GM19238 (cell line): Measurements from ENCODE around the gene CCDC106.

Experiments used
- DNase-seq: peaks from one replicate; pipeline ENCODE4 v3.0.0; 2011; ENCODE audit warnings: low spot score; ENCODE audit not compliant: insufficient read length

Gene CCDC106

DNA sequence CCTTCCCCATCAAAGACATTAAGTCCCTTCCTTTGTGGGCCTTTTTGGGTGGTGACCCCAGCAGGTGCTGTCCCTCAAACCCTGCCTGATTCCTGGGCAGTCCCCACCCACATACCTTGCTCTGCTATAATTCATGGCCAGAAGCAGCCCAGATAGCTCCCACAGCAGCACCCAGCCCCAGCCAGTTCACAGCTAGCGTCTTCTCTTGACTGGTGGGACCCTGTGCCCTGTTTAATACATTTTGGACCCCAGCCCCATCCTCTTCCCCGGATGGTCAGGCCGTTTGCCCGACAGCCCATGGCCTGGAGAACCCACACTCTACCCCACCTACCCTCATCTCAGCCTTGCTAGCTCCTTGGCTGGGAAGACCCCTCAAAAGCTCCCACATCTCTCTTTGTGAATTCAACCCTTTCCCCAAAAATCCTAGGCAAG is 2.1 kb downstream of the CCDC106 start:
- no peak for DNase-seq

DNA sequence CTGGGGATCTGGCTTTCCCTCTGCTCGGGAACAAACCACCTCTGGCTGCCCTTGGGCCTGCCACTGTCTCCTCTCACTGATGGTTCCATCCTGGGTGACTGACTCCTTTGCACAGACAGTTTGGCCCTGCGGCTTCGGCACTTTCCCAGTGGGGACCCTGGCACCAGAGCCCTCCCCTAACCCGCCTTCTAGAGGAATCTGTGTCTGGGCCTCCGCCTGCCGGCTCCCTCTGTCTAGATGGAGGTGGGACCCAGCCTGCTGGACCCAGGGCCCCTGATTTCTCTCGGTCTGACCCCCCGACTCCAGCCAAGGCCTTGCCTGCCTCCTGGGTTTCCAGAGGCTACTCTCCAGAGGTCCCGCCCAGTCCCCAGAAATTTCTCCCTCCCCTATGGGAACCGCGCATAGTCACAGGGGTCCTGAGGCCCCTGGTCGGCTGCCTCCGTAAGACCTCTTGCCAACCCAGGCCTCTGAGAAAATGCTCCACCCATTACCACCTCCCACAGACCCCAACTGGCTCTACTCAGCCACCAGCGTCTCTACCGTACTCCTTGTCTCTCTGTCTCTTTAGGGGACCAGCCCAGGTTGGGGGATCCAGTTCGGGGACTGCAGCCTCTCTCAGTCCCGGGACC is 2.7 kb downstream of the CCDC106 start:
- DNase-seq, result no peak

DNA sequence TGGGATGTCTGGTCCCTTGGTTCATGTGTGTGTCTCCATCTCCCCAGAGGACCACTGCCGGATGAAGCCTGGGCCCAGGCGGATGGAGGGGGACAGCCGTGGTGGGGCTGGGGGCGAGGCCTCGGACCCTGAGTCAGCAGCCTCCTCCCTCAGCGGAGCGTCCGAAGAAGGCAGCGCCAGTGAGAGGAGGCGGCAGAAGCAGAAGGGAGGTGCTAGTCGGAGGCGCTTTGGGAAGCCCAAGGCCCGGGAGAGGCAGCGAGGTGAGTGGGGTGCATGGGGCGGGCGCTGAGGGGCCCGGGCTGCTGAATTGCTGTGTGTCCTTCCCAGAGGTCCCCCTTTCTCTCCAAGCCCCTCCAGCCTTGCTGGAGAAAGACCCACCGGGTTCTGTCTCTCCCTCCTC is 3.2 kb downstream of the CCDC106 start:
- DNase-seq, result no peak

DNA sequence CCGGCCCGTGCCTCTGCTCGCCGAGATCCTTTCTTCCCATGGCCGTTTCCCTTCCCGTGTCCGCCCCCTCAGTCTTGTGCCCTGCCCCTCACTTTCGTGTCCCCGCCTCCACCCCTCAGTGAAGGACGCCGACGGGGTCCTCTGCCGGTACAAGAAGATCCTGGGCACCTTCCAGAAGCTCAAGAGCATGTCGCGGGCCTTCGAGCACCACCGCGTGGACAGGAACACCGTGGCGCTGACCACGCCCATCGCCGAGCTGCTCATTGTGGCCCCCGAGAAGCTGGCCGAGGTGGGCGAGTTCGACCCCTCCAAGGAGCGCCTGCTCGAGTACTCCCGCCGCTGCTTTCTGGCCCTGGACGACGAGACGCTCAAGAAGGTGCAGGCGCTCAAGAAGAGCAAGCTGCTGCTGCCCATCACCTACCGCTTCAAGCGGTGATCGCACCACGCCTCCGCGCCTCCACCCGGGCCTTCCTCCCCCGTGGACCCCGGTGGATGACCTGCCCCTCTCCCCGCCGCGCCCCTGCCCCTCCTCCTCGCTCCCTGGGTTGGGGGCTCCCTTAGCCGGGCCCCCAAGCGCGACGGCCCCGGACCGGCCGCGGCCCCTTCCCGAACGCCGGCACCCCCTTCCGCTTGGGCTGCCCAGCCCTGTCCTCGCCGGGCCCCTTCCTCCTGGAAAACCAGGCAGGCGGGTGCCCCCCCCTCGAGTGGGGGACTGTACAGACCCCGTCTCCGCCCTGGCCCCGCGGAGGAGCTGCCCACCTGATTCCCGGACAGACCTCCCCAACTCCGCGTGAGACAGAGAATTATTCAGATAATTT is 4.5 kb downstream of the CCDC106 start:
- no peak for DNase-seq

GRCh38 chr19:55653651-55654322 is 5.8 kb downstream of the CCDC106 start:
- DNase-seq, result peak; percentile 98

- DNase-seq, result peak; percentile 86
Observed at GRCh38 chr19:55654323-55654867, 6.4 kb downstream of the CCDC106 start.

- DNase-seq, result peak; percentile 79
Observed at GRCh38 chr19:55654868-55655647, 7.0 kb downstream of the CCDC106 start, which contains the start of gene U2AF2. Gene U2AF2, plus strand, starts transcription at chr19:55655035. Its CDS starts 70 bp downstream, at chr19:55655105.

- DNase-seq, result no peak
Observed at GRCh38 chr19:55655648-55656040, 7.6 kb downstream of the CCDC106 start.

DNA sequence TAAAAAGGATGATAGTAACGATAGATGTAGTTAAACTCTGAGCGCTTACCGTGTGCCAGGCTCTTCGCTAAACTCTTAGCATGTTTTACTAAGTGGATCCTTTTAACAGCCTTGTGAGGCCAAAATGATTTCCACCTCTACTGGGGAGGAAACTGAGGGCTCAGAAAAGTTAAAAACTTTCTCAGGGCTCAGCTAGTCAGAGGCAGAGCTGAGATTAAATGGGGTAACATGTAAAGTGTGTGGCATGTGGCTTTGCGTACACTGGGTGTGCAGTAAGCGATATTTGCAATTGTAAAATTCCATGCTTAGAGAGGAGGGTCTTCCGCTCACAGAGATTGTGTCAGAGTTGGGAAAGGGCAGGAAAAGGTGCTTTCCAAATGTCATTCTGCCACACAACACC is 8.5 kb downstream of the CCDC106 start:
- no peak for DNase-seq

DNA sequence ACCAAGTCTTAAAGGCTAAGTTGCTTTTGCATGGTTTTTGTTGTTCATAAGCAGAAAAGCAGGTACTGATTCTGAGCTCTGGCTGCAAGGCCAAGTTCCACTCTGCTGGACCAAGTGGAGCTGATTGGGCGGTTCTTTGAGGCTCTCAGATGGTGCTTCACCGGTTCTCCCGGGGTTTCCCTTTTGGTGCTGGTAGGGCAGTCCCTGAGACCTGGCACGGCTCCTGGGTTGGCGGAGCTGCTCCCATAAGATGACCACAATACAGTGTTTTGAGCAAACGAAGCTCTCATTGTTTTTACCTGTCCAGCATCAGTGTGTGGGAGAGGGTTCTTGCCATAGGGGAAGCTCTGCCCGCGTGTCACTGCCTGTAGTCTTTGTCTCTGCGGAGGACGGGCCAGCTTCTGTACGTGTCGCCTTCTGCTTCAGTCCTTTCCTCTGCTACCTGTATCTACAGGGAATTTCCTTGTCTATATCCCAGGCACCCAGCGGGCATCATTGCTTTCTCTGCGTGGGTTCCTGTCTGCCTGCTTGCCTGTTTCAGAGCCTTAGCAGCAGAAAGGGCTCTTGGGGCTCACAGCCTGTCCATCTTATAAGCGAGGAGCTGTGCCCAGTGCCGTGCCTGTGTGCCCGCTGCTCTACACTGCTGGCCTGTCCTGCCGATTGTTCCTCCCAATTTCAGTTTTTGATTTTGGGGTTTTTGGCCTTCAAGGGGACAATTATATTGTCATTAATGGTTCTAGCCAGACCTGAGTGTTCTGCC is 9.2 kb downstream of the CCDC106 start:
- no peak for DNase-seq

- DNase-seq, result no peak
Observed at GRCh38 chr19:55658846-55659459, 10.9 kb downstream of the CCDC106 start.

GRCh38 chr19:55659822-55660221 is 11.8 kb downstream of the CCDC106 start:
- no peak for DNase-seq

- no peak for DNase-seq
Observed at GRCh38 chr19:55660404-55660803, 12.4 kb downstream of the CCDC106 start.

GRCh38 chr19:55660991-55661390 is 13.0 kb downstream of the CCDC106 start:
- no peak for DNase-seq

GRCh38 chr19:55661826-55662225 is 13.8 kb downstream of the CCDC106 start:
- DNase-seq, result no peak

GRCh38 chr19:55663846-55664536 is 16.0 kb downstream of the CCDC106 start:
- DNase-seq, result no peak

- no peak for DNase-seq
Observed at GRCh38 chr19:55666343-55667005, 18.5 kb downstream of the CCDC106 start.

DNA sequence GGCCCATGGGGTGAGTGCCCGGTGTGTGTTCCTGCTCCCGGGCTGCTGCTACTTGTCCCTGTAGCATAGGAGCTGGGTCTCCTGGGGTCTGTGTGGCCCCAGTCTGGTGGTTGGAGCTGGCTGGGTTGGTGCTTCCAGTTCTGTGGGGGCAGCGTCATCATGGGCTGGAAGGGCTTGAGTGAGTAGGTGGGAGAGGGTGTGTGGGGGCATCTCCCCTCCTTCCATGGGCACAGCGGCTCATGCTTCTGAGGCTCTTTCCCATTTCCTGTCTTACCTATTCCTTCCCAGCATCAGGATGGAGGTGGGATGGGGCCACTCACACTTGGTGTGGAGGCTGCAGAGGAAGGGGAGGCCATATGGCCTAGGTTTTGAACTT is 19.0 kb downstream of the CCDC106 start:
- DNase-seq, result no peak

GRCh38 chr19:55667511-55667910 is 19.5 kb downstream of the CCDC106 start:
- no peak for DNase-seq
